HG03025 (cell line): Measurements from ENCODE around the gene NGDN.

Experiments
- ATAC-seq: cut with Tn5 transposase; IDR thresholded peaks from one replicate; pipeline ENCODE4 v1.9.1; 2021; ENCODE audit warnings: mild to moderate bottlenecking, moderate library complexity; ENCODE audit not compliant: unreplicated experiment, low FRiP score

The NGDN gene

DNA sequence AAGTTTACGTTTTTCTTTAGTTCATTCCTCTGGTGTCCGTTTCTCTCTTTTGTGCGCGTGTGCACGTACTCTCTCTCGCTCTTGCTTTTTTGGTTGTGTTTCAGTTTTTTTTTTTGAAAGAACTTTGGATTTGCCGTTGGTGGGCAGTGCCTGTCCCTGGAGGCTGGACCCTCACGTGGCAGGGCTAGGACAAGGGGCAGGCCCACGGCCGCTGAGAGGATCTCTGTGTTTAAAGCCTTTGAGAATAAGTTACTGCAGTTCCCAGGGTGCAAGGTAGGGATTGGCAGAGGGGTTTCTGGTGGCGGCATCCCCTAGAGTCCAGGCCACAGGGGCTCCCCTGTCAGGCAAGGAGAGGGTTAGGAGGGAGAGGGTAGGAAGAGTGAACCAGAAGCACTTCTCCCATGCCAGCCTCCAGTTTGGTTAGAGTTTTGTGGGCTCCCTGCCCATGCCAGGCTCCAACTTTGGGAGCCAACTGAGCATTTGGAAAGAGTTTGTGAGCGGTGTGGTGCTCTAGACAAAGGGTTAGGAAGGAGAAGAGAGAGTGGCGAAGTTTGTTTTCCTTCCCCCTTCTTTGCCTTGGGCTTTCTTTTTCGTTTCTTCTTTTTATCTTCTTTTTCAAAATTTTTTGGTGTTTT lies 51.5 kb downstream of the NGDN start:
- no peak for ATAC-seq

DNA sequence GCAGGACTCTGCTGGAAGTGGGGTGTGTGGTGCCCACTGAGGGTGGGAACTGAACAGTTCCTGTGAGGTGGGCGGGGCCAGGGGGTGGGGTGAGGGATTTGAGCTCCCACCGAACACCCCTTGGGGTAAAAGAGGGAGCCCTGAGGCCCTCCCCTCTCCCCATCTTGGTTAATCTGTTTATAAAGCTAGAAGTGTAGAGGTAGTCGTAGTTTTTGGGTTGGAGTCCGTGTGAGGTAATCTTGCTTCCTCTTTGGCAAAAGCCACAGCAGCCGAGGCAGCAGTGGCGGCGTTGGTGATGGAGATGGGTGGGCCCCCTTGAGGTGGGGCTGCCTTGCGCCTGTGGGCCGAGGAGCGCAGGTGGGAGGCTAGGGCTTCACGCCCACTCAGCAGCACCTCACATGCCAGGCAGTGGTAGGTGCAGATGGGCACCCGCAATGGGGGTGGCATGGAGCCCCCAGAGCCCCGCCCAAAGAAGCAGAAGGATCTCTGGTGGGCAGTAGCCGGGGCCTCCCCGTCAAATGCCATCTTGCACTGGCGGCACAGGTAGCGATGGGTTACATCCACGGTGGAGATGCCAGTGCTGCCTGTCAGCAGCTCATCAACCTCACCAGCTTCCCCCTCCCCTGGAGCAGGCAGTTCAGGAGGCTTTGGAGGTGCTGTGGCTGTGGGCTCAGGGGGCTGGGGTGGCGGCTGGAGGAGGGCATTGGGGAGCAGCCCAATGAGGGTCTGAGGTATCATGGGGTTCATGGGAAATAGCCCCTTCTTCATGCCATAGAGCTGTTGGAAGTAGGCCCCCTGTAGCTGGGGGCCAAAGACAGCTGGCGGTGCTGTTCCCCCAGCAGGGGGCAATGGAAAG lies 52.5 kb downstream of the NGDN start:
- ATAC-seq, result no peak

- ATAC-seq, result no peak
These were observed 53.2 kb downstream of the NGDN start for GRCh38 chr14:23522643-23523198.

DNA sequence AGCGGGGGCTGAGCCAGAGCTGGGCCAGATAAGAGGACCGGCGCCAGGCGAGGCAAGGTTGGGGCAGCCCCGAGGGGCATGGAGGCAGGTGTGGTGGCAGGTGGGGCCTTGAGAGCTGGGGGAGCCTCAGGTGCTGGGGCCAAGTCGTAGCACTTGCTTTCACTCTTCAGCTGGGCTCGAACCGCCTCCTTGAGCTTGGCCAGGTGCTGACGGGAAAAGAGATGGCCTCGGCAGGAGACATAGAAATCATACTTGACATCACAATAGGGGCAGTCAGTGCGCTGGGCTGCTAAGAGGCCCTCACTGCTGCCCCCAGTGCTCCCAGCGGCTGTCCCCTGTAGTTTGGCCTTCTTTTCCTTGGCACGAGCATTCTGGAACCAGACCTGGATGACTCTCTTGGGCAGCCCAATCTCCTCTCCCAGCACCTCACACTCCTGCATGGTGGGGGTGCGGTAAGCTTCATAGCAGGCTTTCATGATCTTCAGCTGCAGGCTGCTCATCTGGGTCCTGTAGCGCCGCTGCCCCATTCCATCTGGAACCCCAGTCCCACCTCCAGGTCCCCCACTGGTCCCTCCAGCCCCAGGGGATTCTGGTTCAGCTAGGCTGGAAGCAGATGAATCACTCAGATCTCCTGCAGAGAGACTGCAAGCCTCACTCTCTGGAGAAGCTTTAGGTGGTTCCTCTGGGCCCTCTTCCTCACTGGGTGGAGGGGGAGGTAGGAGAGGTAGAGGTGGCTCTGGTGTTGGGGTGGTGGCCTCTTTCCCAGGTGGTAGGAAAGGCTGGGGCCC lies 53.9 kb downstream of the NGDN start:
- ATAC-seq, result no peak

DNA sequence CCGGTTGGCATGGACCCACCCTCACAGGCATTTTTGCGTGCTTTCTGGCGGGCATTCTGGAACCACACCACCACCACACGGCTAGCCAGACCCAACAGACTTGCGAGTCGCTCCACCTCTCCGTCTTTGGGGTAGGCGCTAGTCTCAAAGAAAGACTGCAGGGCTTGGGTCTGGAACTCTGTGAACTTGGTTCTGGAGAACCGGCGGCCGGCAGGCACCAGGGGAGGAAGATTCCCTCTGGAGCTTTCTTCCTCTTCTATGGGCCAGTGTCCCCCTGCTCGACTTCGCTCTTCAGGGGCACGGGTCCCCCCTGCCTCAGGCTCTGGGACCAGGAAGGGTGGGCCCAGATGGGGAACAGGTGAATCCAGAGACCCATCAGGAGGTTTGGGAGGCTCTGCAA lies 55.5 kb downstream of the NGDN start:
- no peak for ATAC-seq

DNA sequence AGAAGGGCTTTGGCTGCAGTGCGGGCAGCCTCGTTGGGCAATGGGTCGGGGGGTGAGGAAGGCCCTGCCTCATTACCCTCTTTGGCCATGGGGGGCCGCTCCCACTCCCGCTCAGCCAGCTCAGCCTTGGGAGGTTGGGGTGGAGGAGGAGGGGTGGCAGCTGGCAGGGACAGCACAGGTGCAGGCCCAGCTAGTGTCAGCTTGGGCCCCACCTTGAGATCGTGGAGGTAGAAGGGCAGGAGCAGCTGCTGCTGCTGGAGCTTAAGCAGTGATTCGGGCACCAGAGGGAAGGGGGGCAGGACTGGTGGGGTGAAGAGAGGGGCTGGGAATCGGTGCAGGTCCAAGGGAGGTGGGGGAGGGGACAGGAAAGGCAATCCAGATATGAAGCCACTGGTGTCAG lies 56.1 kb downstream of the NGDN start:
- no peak for ATAC-seq
